Tibial nerve (tissue), 4 donors: ENCODE data around the gene SLC4A11.

Experiments used
- EP300 ChIP-seq, 2 donors: sonication (generic); formaldehyde crosslinking; IDR thresholded peaks; one replicate each; pipeline ENCODE4 v1.6.1; 2017; ENCODE audit warnings: antibody characterized with exemption in 2 of 2, mild to moderate bottlenecking in 1 of 2
- TF ChIP-seq, protein P1 (sequence below), 5 experiments: fragments of 200-600 bp in 3 of 5; fragments of 450-650 bp in 2 of 5; sonication (generic) in 3 of 5; IDR thresholded peaks; one replicate each; pipeline ENCODE4 v1.5.1; 2016 to 2019; ENCODE audit warnings: antibody characterized with exemption in 5 of 5, mild to moderate bottlenecking in 3 of 5, moderate library complexity in 2 of 5

DNA sequence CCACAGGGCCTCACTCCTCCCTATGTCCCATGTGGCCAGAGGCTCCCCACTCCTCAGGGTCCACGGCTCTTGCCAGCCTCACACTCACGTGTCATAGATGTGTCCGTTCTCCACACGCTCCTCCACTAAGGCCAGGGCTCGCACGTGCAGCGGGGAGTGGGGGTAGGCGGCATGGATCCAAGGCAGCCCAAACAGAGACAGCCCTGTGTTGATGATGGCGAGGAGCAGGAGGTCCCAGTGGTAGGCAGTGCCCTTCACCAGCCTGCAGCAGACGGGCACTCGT, 10.3 kb downstream of the SLC4A11 start:
- TF ChIP-seq, protein P1, sequence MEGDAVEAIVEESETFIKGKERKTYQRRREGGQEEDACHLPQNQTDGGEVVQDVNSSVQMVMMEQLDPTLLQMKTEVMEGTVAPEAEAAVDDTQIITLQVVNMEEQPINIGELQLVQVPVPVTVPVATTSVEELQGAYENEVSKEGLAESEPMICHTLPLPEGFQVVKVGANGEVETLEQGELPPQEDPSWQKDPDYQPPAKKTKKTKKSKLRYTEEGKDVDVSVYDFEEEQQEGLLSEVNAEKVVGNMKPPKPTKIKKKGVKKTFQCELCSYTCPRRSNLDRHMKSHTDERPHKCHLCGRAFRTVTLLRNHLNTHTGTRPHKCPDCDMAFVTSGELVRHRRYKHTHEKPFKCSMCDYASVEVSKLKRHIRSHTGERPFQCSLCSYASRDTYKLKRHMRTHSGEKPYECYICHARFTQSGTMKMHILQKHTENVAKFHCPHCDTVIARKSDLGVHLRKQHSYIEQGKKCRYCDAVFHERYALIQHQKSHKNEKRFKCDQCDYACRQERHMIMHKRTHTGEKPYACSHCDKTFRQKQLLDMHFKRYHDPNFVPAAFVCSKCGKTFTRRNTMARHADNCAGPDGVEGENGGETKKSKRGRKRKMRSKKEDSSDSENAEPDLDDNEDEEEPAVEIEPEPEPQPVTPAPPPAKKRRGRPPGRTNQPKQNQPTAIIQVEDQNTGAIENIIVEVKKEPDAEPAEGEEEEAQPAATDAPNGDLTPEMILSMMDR (IDR thresholded peaks at IDR 0.05), result no peak
- TF ChIP-seq EP300 (IDR thresholded peaks at IDR 0.05), result no peak
